A673 (cell line): ENCODE results near the gene PRR15L. TPM values are rescaled to one million over a fixed set of nuclear protein-coding genes. Genes with fewer than 3 reads are reported as not detected.

Experiments used
- BruUV-seq: library from RNA; stranded (reverse); fragments of 400-500 nt; replicated peaks from 2 replicates; lab custom pipeline; 2021; lab: Mats Ljungman, UMichigan
- CTCF ChIA-PET: fragments of 300-600 bp; sonication (Branson Sonifier 250); formaldehyde crosslinking; loops from one replicate; lab custom pipeline; 2022; ENCODE audit warnings: antibody characterized with exemption; lab: Charles Lee
- POLR2A ChIA-PET: fragments of 300-600 bp; sonication (Branson Sonifier 250); formaldehyde crosslinking; loops from one replicate; lab custom pipeline; 2022; ENCODE audit warnings: antibody characterized with exemption; ENCODE audit not compliant: low non-redundant PET; lab: Charles Lee
- DNase-seq: peaks from one replicate; pipeline ENCODE4 v3.0.0-alpha.2; 2015; ENCODE audit warnings: low spot score
- H3K27ac ChIP-seq: fragments of 200-600 bp; sonication (generic); 2 replicates; pipeline ENCODE4 v1.5.1; 2016; ENCODE audit warnings: mixed run types, low read depth, mild to moderate bottlenecking, mixed read lengths, antibody characterized with exemption, low read length; ENCODE audit not compliant: poor library complexity, severe bottlenecking
- H3K27me3 ChIP-seq: fragments of 200-600 bp; sonication (generic); replicated peaks from 2 replicates; pipeline ENCODE4 v1.6.1; 2017; ENCODE audit warnings: mixed run types, low read depth, mild to moderate bottlenecking, mixed read lengths, antibody characterized with exemption, low read length; ENCODE audit not compliant: insufficient read depth, poor library complexity
- H3K36me3 ChIP-seq: fragments of 200-600 bp; sonication (generic); 2 replicates; pipeline ENCODE4 v1.6.1; 2016; ENCODE audit warnings: mixed run types, mild to moderate bottlenecking, mixed read lengths, antibody characterized with exemption, low read length; ENCODE audit not compliant: insufficient read depth, poor library complexity, severe bottlenecking
- H3K4me1 ChIP-seq: fragments of 200-600 bp; sonication (generic); 2 replicates; pipeline ENCODE4 v1.6.1; 2017; ENCODE audit warnings: mixed run types, mild to moderate bottlenecking, mixed read lengths, antibody characterized with exemption, low read length; ENCODE audit not compliant: insufficient read depth, poor library complexity, severe bottlenecking
- H3K4me3 ChIP-seq: fragments of 200-600 bp; sonication (generic); 2 replicates; pipeline ENCODE4 v1.5.1; 2016; ENCODE audit warnings: low read depth, mixed run types, mild to moderate bottlenecking, mixed read lengths, low read length; ENCODE audit not compliant: poor library complexity, severe bottlenecking
- H3K9me3 ChIP-seq: fragments of 200-600 bp; sonication (generic); 2 replicates; pipeline ENCODE4 v1.6.1; 2016; ENCODE audit warnings: mixed run types, low read depth, mild to moderate bottlenecking, mixed read lengths, antibody characterized with exemption, low read length; ENCODE audit not compliant: poor library complexity, severe bottlenecking
- CTCF ChIP-seq: fragments of 300-800, 200-600 bp; sonication (generic); conservative IDR thresholded peaks from 2 replicates; pipeline ENCODE4 v1.5.1; 2017; ENCODE audit warnings: low read depth, mild to moderate bottlenecking, antibody characterized with exemption, low read length, moderate library complexity, mixed read lengths
- EZH2 ChIP-seq: fragments of 200-600 bp; sonication (generic); IDR thresholded peaks from 2 replicates; pipeline ENCODE4 v1.6.1; 2017; ENCODE audit warnings: borderline replicate concordance, low read depth, mild to moderate bottlenecking, mixed read lengths, antibody characterized with exemption, low read length; ENCODE audit not compliant: poor library complexity, severe bottlenecking
- intact Hi-C: fragments of 100-400 bp; cut with micrococcal nuclease; formaldehyde crosslinking; loops from one replicate; pipeline ENCODE4 v1.10.0; 2022; ENCODE audit not compliant: unreplicated experiment
- total RNA-seq: library from RNA; stranded (reverse); gene quantifications from 2 replicates; pipeline ENCODE4 v1.2.3, GENCODE V29; 2021

PRR15L gene
- total RNA-seq, 1 experiment from 2014 or later = not detected

- DNase-seq = no peak
- Histone ChIP-seq H3K4me1 (no peaks in the 10 kb centered on the region), H3K27ac (no peak overlapping the region), H3K4me3 (no peak overlapping the region), H3K27me3 (no peaks in the 10 kb centered on the region), H3K9me3 (no peaks in the 10 kb centered on the region), H3K36me3 (peaks cover 3% of the 10 kb centered on the region)
- intact Hi-C loops = no loop called here
- no peak for TF ChIP-seq EZH2
- no peak for TF ChIP-seq CTCF
- ChIA-PET CTCF (no interaction called here), POLR2A (no interaction called here)
- no TSS peak for BruUV-seq
These were observed 41.8 kb downstream of the PRR15L start for GRCh38 chr17:47915776-47916398.

- no peak for DNase-seq
- CTCF ChIA-PET = interaction anchor here (0.7 kb wide), 1 partner anchor 40 kb away, joined by 5 read pairs; no protein-coding TSS in a partner anchor
- POLR2A ChIA-PET = no interaction called here
These were observed 43.3 kb downstream of the PRR15L start for GRCh38 chr17:47914306-47914948.

GRCh38 chr17:47913050-47913449 is 44.6 kb downstream of the PRR15L start:
- Histone ChIP-seq H3K4me3 (no peak overlapping the region), H3K27me3 (no peaks in the 10 kb centered on the region), H3K36me3 (peaks cover 3% of the 10 kb centered on the region), H3K4me1 (no peaks in the 10 kb centered on the region), H3K9me3 (no peaks in the 10 kb centered on the region), H3K27ac (no peak overlapping the region)
- CTCF ChIA-PET = no interaction called here
- POLR2A ChIA-PET = no interaction called here
- TF ChIP-seq CTCF (no peak), EZH2 (no peak)
- DNase-seq = no peak
- no TSS peak for BruUV-seq
- intact Hi-C loops = no loop called here

More at GRCh38 chr17:47914306-47914948, 43.3 kb downstream of the PRR15L start:
- TF ChIP-seq EZH2 = no peak
- TF ChIP-seq CTCF = no peak
- peaks cover 3% of the 10 kb centered on the region for H3K36me3 ChIP-seq
- intact Hi-C loops = no loop called here
- H3K27me3 ChIP-seq = no peaks in the 10 kb centered on the region
- BruUV-seq = no TSS peak
- H3K4me1 ChIP-seq = no peaks in the 10 kb centered on the region
- H3K27ac ChIP-seq = no peak overlapping the region
- H3K4me3 ChIP-seq = no peak overlapping the region
- H3K9me3 ChIP-seq = no peaks in the 10 kb centered on the region
